ENCODE results near the gene PRAF2. TPM values are rescaled to one million over a fixed set of nuclear protein-coding genes. Genes with fewer than 3 reads are reported as not detected.

The PRAF2 gene
- polyA plus RNA-seq, 4 donors: 37.7 to 54.3 (median 42.0) TPM

GRCh38 chrX:49043987-49044281, 29.9 kb downstream of the PRAF2 start:
- DNase-seq (ENCODE audit: low read depth in 4 of 4, low spot score in 3 of 4): no peak

GRCh38 chrX:49043220-49043986, 30.4 kb downstream of the PRAF2 start, which contains the start of gene TFE3:
TSS of gene TFE3 (minus strand) at chrX:49043357. CDS start at chrX:49043226, 131 bp downstream.
- DNase-seq (ENCODE audit: low read depth in 4 of 4, low spot score in 3 of 4): peak; percentile 89 to 94 (median 92)

- no peak for DNase-seq (ENCODE audit: low read depth in 4 of 4, low spot score in 3 of 4)
Observed at GRCh38 chrX:49042581-49043219, 31.1 kb downstream of the PRAF2 start.

- DNase-seq (ENCODE audit: low read depth in 4 of 4, low spot score in 3 of 4): no peak
Observed at GRCh38 chrX:49041744-49042580, 31.8 kb downstream of the PRAF2 start.

GRCh38 chrX:49040376-49040955, 33.3 kb downstream of the PRAF2 start:
- no peak for DNase-seq (ENCODE audit: low read depth in 4 of 4, low spot score in 3 of 4)

- DNase-seq (ENCODE audit: low read depth in 4 of 4, low spot score in 3 of 4): peak in 3 of 4 donors; percentile 45 to 68 (median 52)
Observed at GRCh38 chrX:49039598-49040375, 34.0 kb downstream of the PRAF2 start.

- no peak for DNase-seq (ENCODE audit: low read depth in 4 of 4, low spot score in 3 of 4)
Observed at GRCh38 chrX:49037883-49038475, 35.8 kb downstream of the PRAF2 start.

- no peak for DNase-seq (ENCODE audit: low read depth in 4 of 4, low spot score in 3 of 4)
Observed at GRCh38 chrX:49030283-49030682, 43.5 kb downstream of the PRAF2 start.

- DNase-seq (ENCODE audit: low read depth in 4 of 4, low spot score in 3 of 4): no peak
Observed at GRCh38 chrX:49029876-49030275, 43.9 kb downstream of the PRAF2 start.

Other genes with a start within 250 kb of the PRAF2 start
- under 1 TPM in 2 of 4 donors, not detected in 2; 0.18 to 0.43 TPM for gene ERAS, start 247.5 kb downstream of the PRAF2 start, polyA plus RNA-seq (ENCODE audit: insufficient read length in 4 of 4)
- gene PCSK1N, start 238.4 kb downstream of the PRAF2 start, polyA plus RNA-seq (ENCODE audit: insufficient read length in 4 of 4): 10 to 100 TPM in 1 of 4 donors, 1 to 10 TPM in 3; 4.4 to 16.8 (median 5.4) TPM
- 10 to 100 TPM; 24.8 to 57.6 (median 34.0) TPM for gene TIMM17B, start 176.2 kb downstream of the PRAF2 start, polyA plus RNA-seq (ENCODE audit: insufficient read length in 4 of 4)
- gene PQBP1, start 176.1 kb downstream of the PRAF2 start, polyA plus RNA-seq (ENCODE audit: insufficient read length in 4 of 4): 10 to 100 TPM; 60.6 to 86.0 (median 71.9) TPM
- 10 to 100 TPM; 22.3 to 33.7 (median 30.2) TPM for gene SLC35A2, start 162.4 kb downstream of the PRAF2 start, polyA plus RNA-seq (ENCODE audit: insufficient read length in 4 of 4)
- gene PIM2, start 155.0 kb downstream of the PRAF2 start, polyA plus RNA-seq (ENCODE audit: insufficient read length in 4 of 4): 1 to 10 TPM; 5.8 to 9.2 (median 6.7) TPM
- gene OTUD5, start 116.4 kb downstream of the PRAF2 start, polyA plus RNA-seq (ENCODE audit: insufficient read length in 4 of 4): 10 to 100 TPM; 59.8 to 67.2 (median 63.9) TPM
- gene KCND1, start 102.2 kb downstream of the PRAF2 start, polyA plus RNA-seq (ENCODE audit: insufficient read length in 4 of 4): 1 to 10 TPM; 2.7 to 6.6 (median 3.5) TPM
- gene GRIPAP1, start 71.7 kb downstream of the PRAF2 start, polyA plus RNA-seq (ENCODE audit: insufficient read length in 4 of 4): 10 to 100 TPM; 40.3 to 72.8 (median 55.5) TPM
- gene TFE3, start 30.6 kb downstream of the PRAF2 start, polyA plus RNA-seq (ENCODE audit: insufficient read length in 4 of 4): 10 to 100 TPM; 26.8 to 38.4 (median 34.1) TPM
- 10 to 100 TPM in 3 of 4 donors, 1 to 10 TPM in 1; 9.5 to 16.5 (median 11.1) TPM for gene CCDC120, start 15.0 kb downstream of the PRAF2 start, polyA plus RNA-seq (ENCODE audit: insufficient read length in 4 of 4)
- gene WDR45, start 5.9 kb upstream of the PRAF2 start, polyA plus RNA-seq (ENCODE audit: insufficient read length in 4 of 4): 10 to 100 TPM; 48.4 to 61.6 (median 55.6) TPM
- gene GPKOW, start 49.7 kb upstream of the PRAF2 start, polyA plus RNA-seq (ENCODE audit: insufficient read length in 4 of 4): 10 to 100 TPM; 20.5 to 25.1 (median 23.1) TPM
- gene MAGIX, start 88.8 kb upstream of the PRAF2 start, polyA plus RNA-seq (ENCODE audit: insufficient read length in 4 of 4): 1 to 10 TPM; 3.5 to 8.5 (median 4.0) TPM
- gene PLP2, start 97.9 kb upstream of the PRAF2 start, polyA plus RNA-seq (ENCODE audit: insufficient read length in 4 of 4): 10 to 100 TPM; 14.8 to 42.3 (median 37.5) TPM
- 1 to 10 TPM; 2.5 to 6.2 (median 4.6) TPM for gene PRICKLE3, start 112.4 kb upstream of the PRAF2 start, polyA plus RNA-seq (ENCODE audit: insufficient read length in 4 of 4)
- 1 to 10 TPM; 2.5 to 3.9 (median 3.0) TPM for gene SYP, start 126.2 kb upstream of the PRAF2 start, polyA plus RNA-seq (ENCODE audit: insufficient read length in 4 of 4)
- under 1 TPM; 0.03 to 0.70 (median 0.11) TPM for gene CACNA1F, start 159.3 kb upstream of the PRAF2 start, polyA plus RNA-seq (ENCODE audit: insufficient read length in 4 of 4)
- gene CCDC22, start 161.5 kb upstream of the PRAF2 start, polyA plus RNA-seq (ENCODE audit: insufficient read length in 4 of 4): 10 to 100 TPM; 11.2 to 22.5 (median 16.7) TPM
- gene FOXP3, start 190.7 kb upstream of the PRAF2 start, polyA plus RNA-seq (ENCODE audit: insufficient read length in 4 of 4): under 1 TPM; 0.66 to 0.85 (median 0.79) TPM
- 10 to 100 TPM in 1 of 4 donors, 1 to 10 TPM in 3; 4.8 to 11.5 (median 5.0) TPM for gene PPP1R3F, start 195.8 kb upstream of the PRAF2 start, polyA plus RNA-seq (ENCODE audit: insufficient read length in 4 of 4)
- not detected for gene GAGE10, start 229.6 kb upstream of the PRAF2 start, polyA plus RNA-seq (ENCODE audit: insufficient read length in 4 of 4)
- gene GAGE12J, start 248.0 kb upstream of the PRAF2 start, polyA plus RNA-seq (ENCODE audit: insufficient read length in 4 of 4): not detected

Measured in left renal pelvis (tissue), 4 donors.